Ectodermal cell (in vitro differentiated cells): ENCODE results near the gene CFAP61.

Source experiments
- H3K27ac ChIP-seq: 2 replicates; pipeline ENCODE4 v1.7.0; 2013; ENCODE audit warnings: mild to moderate bottlenecking, low read depth, low read length; ENCODE audit not compliant: insufficient read depth, poor library complexity, severe bottlenecking
- H3K27me3 ChIP-seq: 2 replicates; pipeline ENCODE4 v1.7.0; 2013; ENCODE audit warnings: mild to moderate bottlenecking, low read length; ENCODE audit not compliant: insufficient read depth, control insufficient read depth, poor library complexity, severe bottlenecking
- H3K36me3 ChIP-seq: one replicate; pipeline ENCODE4 v1.7.0; 2013; ENCODE audit warnings: low read length; ENCODE audit not compliant: control insufficient read depth, insufficient read depth
- H3K4me1 ChIP-seq: one replicate; pipeline ENCODE4 v1.7.0; 2013; ENCODE audit warnings: low read length; ENCODE audit not compliant: control insufficient read depth, insufficient read depth
- H3K4me3 ChIP-seq: 2 replicates; pipeline ENCODE4 v1.7.0; 2013; ENCODE audit warnings: low read depth, low read length, control low read depth; ENCODE audit not compliant: insufficient read depth
- H3K9me3 ChIP-seq: 2 replicates; pipeline ENCODE4 v1.7.0; 2013; ENCODE audit warnings: mild to moderate bottlenecking, low read length, moderate library complexity; ENCODE audit not compliant: control insufficient read depth
- whole genome bisulfite sequencing, 2 experiments: methylation state at CpG; one replicate each; pipeline ENCODE4 v1.1.7; 2013; ENCODE audit warnings: missing lambda C conversion rate in 2 of 2; 5-methylcytosine and 5-hydroxymethylcytosine counted together

The CFAP61 gene

DNA sequence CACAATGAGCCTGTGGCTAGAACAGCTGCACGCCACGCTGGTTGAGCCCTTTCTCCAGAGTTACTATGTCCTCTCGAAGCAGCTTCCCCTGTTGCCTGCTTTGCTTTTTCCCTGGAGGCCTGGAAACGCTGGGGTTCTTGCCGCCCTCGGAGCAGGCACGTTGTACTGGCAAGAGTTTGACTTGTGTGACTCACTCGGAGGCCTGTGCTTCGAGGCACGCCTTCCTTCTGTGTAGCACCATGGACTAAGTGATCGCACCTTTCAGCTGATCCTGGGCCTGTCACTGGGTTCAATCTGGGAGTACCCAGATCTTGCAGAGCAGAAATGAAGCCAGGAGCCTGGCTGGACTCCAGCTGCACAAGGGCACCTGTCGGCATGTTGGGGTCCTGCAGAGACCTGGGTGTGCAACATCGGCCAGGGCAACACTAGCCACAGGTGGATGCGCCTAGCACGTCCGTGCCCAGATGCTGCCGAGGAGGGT lies 320.8 kb downstream of the CFAP61 start:
- H3K27me3 ChIP-seq = peaks cover 81% of the 10 kb centered on the region
- H3K4me3 ChIP-seq = no peak overlapping the region
- H3K27ac ChIP-seq = no peak overlapping the region
- 67 to 68% methylated on average over 17 of the region's 17 CpGs for WGBS, 2 experiments
- no peaks in the 10 kb centered on the region for H3K36me3 ChIP-seq
- H3K4me1 ChIP-seq = peaks cover 9% of the 10 kb centered on the region
- no peaks in the 10 kb centered on the region for H3K9me3 ChIP-seq

DNA sequence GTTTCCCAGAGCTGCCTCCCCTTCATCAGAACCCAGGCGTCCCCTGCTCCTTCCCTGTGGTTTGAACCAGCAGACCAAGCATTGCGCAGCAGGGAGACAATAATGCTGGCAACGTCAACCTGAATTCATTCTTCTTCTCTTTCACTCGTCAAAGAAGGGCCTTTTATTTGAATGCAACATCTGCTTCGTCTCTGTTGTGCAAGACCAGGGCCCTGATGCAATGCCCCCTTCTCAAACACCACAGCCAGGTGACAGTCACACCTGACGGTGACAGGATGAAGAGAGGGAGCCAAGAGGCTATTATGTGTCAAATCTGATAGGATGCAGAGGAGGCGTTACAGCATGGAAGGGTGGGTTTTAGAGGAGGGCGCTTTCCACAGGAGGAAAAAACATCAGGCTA lies 323.5 kb downstream of the CFAP61 start:
- Histone ChIP-seq H3K4me1 (no peaks in the 10 kb centered on the region), H3K36me3 (no peaks in the 10 kb centered on the region), H3K27me3 (peaks cover 54% of the 10 kb centered on the region), H3K27ac (no peak overlapping the region), H3K9me3 (peaks cover 2% of the 10 kb centered on the region), H3K4me3 (no peak overlapping the region)
- 86 to 88% methylated on average over 8 of the region's 8 CpGs for WGBS, 2 experiments

DNA sequence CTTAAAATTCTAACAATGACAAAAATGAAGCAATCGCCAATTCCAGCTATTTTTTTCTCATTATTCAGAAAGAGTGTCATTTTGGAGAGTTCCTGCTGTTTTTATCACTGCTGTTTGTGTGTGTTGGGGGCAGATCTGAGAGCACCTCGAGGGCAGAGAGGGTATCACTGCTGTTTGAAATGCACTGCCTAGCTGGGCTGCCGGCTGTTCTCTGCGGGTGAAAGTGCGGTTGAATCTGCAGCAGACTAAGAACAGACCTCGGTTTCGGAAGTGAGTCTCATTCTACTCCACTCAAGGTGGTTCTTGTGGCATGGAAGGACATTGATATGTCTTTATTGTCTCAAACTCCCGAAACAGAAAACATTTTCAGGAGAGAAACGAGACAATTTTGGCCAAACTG lies 333.9 kb downstream of the CFAP61 start:
- Histone ChIP-seq H3K9me3 (no peaks in the 10 kb centered on the region), H3K27me3 (no peaks in the 10 kb centered on the region), H3K4me1 (no peaks in the 10 kb centered on the region), H3K27ac (no peak overlapping the region), H3K4me3 (no peak overlapping the region), H3K36me3 (no peaks in the 10 kb centered on the region)
- 86 to 91% methylated on average over 9 of the region's 9 CpGs for WGBS, 2 experiments

DNA sequence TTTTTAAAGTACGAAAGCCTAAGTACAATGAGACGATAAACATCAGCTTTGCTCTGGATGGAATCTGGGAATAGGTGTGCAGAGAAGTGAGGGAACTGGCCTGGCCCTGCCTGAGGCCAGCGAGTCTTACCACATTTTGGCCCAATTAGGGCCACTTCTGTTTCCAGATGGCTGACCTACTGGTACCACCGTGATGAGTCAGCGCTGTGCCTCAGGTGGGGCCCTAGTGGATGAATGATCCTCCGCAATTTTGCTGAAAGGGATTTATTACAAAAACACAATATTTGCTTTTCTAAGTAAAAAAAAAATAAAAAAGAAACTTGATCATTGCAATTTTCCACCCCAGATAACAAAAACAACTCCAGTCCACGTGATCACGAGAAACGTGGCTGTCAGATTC lies 338.1 kb downstream of the CFAP61 start:
- no peaks in the 10 kb centered on the region for H3K36me3 ChIP-seq
- H3K4me3 ChIP-seq = no peak overlapping the region
- no peak overlapping the region for H3K27ac ChIP-seq
- no peaks in the 10 kb centered on the region for H3K9me3 ChIP-seq
- H3K27me3 ChIP-seq = no peaks in the 10 kb centered on the region
- peaks cover 8% of the 10 kb centered on the region for H3K4me1 ChIP-seq
- WGBS, 2 experiments = 95 to 96% methylated on average over 8 to 9 of the region's 9 CpGs

DNA sequence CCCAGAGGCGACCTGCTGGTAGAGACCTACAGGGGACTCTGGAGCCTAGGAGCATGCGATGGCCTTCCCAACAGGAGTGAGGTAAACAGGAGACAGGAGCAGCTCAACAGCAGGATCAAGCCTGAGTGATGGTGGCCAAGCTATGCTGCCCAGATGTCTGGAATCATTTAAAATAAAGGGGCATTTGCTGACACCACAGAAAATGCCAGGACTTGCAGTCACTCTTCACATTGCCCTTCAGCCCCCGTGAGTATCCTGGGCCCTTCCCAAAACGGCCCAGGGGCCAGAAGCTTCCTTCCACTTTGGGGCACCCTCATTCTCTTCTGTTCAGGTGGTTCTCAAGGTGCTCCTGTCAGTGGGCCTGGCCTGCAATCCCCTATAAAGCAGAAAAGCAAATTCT lies 338.8 kb downstream of the CFAP61 start:
- 93 to 94% methylated on average over 4 of the region's 4 CpGs for WGBS, 2 experiments
- Histone ChIP-seq H3K9me3 (no peaks in the 10 kb centered on the region), H3K36me3 (no peaks in the 10 kb centered on the region), H3K27me3 (no peaks in the 10 kb centered on the region), H3K4me3 (no peak overlapping the region), H3K4me1 (peaks cover 15% of the 10 kb centered on the region), H3K27ac (no peak overlapping the region)

DNA sequence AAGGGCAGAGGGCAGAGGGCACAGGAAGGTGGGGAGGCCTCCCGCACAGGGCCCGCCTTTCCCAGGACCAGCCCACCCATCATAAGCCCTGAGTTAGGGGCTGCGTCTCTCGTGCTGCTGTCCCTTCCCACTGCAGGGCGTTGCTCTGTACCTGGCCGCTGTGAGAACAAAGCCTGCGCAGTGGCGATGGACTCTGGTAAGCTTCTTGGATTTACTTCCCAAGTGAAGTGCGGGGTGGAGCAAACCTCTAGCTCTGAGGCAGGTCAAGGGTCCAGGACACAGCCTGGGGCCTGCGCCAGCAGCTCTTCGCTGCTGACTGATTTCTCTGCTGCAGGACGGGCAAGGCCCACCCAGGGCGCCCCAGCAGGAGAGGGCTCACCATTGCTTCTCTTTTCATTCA lies 339.4 kb downstream of the CFAP61 start:
- Histone ChIP-seq H3K36me3 (no peaks in the 10 kb centered on the region), H3K27ac (no peak overlapping the region), H3K4me3 (no peak overlapping the region), H3K27me3 (no peaks in the 10 kb centered on the region), H3K9me3 (no peaks in the 10 kb centered on the region), H3K4me1 (peaks cover 20% of the 10 kb centered on the region)
- 93 to 94% methylated on average over 13 of the region's 13 CpGs for WGBS, 2 experiments

DNA sequence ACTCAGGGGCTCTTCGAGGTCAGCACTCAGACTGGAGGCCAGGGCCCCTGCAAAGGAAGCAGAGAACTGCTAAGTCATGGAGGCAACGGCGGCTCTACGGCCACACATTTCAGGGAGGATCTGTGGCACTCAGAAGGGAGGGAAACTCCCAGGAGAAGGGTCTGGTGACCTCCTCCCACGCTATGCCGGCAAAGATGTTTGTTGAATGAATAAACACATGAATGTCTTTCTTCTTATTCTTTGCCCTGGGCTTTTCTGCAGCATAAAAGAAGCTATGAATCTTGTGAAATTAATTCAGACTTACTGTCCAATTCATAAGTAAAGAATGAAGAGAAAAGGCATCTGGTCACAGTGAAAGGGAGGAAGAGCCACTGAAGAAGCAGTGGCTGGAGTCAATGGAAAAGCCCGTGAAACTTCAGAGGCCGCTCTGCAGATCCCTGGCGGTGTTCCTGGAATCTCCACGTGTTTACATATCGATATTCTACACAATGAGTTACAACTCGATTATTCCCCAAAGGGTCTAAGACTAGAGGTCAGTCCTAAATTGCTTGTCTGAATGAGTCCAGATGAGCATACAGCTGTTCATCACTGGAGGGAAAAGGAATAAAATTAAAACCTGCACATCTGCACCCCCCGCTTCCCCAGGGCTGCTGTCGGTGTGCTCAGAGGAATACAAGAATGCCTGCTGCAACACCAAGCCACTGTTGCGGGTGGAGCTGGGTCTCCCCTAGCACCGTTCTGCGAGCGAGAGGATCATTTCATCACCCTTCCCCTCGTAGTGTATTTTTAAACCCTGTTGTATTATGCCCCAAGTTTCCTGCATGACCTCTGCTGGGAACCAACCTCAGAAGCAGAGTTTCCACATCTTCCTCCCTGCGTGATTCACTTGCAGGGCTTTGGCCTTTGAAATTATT lies 341.1 kb downstream of the CFAP61 start:
- H3K9me3 ChIP-seq = no peaks in the 10 kb centered on the region
- 94 to 95% methylated on average over 19 to 20 of the region's 20 CpGs for WGBS, 2 experiments
- H3K4me1 ChIP-seq = peaks cover 20% of the 10 kb centered on the region
- no peaks in the 10 kb centered on the region for H3K36me3 ChIP-seq
- H3K27ac ChIP-seq = no peak overlapping the region
- no peaks in the 10 kb centered on the region for H3K27me3 ChIP-seq
- H3K4me3 ChIP-seq = no peak overlapping the region

DNA sequence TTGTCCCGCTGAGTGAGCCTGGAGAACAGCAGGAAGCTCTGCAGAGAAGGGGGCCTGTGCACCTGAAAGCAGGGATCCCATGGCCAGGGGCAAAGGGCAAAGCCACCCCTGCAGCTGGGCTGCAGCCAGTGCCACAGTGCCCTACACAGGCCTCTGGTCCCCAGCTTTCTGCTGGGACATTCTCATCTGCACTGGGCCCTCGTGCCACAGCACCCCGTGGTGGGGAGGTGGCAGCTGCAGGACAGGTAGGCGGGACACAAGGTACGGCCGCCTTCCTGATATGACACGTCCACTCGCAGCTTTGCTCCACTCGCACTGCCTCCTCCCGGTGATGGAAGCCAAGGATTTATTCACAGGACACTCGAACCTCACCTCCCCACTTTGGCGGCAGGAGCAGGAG lies 342.8 kb downstream of the CFAP61 start:
- Histone ChIP-seq H3K4me3 (no peak overlapping the region), H3K36me3 (no peaks in the 10 kb centered on the region), H3K27ac (no peak overlapping the region), H3K9me3 (no peaks in the 10 kb centered on the region), H3K27me3 (no peaks in the 10 kb centered on the region), H3K4me1 (peaks cover 20% of the 10 kb centered on the region)
- 89% methylated on average over 12 of the region's 12 CpGs for WGBS, 2 experiments

DNA sequence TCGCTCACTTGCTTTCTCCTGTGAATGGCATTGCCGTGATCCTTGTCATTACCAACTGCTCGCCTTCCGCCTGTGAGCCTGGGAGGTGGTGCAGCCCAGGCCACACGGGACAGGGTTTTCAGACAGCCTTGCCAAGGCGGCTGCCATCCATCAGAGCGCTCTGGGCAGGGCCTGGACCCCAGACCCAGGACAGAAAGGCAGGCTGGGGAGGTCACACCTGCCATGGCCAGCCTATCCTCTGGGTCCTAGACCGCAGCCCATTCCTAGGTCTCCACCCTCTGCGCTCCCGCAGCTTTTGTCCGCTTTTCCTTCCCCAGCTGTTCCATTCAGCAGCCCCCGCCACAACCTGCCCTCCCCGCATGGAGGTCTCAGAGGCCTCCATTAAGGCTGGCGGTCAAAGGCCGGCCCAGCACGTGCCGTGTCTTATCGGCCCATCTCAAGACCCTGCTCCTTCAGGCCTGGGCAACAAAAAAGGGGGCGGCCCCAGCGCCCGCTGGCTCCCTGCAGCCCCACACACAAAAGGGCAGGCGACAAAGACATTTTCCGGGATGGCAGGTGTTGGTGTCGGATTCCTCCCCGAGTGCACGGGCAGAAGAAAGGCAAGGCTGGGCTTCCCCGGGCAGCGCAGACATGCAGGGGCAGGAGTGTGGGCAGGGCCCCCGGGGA lies 343.7 kb downstream of the CFAP61 start:
- 39% methylated on average over 29 of the region's 29 CpGs for WGBS, 2 experiments
- H3K27ac ChIP-seq = no peak overlapping the region

DNA sequence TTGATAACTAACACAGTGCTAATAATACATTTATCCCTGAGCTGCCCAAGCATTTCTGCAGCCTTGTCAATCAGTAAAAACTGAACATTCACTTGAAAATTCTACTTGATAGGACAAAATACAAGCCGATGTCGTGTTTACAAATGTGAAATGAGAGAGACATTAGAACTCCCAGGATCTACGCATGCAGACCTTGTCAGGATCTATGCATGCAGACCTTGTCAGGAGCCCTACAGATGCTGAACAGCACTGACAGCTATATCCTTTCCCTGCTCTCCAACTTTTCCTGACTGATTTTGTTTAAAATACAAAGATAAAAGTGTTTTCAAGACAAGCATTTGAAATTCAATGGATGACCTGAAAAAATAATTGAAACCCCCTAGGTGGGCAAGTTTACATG lies 344.5 kb downstream of the CFAP61 start:
- no peak overlapping the region for H3K27ac ChIP-seq
- H3K9me3 ChIP-seq = no peaks in the 10 kb centered on the region
- H3K36me3 ChIP-seq = no peaks in the 10 kb centered on the region
- no peak overlapping the region for H3K4me3 ChIP-seq
- WGBS, 2 experiments = 92 to 95% methylated on average over 3 of the region's 3 CpGs
- H3K4me1 ChIP-seq = peaks cover 20% of the 10 kb centered on the region
- no peaks in the 10 kb centered on the region for H3K27me3 ChIP-seq

More for the DNA sequence above, 343.7 kb downstream of the CFAP61 start:
- H3K9me3 ChIP-seq = no peaks in the 10 kb centered on the region
- no peaks in the 10 kb centered on the region for H3K27me3 ChIP-seq
- peaks cover 20% of the 10 kb centered on the region for H3K4me1 ChIP-seq
- H3K36me3 ChIP-seq = no peaks in the 10 kb centered on the region
- no peak overlapping the region for H3K4me3 ChIP-seq
